ENCODE data around the gene VTI1A. TPM values are rescaled to one million over a fixed set of nuclear protein-coding genes. Genes with fewer than 3 reads are reported as not detected.

VTI1A gene
- total and polyA plus RNA-seq, 3 donors from 2014 or later = 25.5 to 85.9 (median 63.4) TPM

GRCh38 chr10:112637901-112638300, 190.9 kb downstream of the VTI1A start:
- H3K27ac ChIP-seq = no peak overlapping the region
- intact Hi-C loops (cut with DNase I; ENCODE audit: low total_unique reads) = no loop called here
- no peaks in the 10 kb centered on the region for H3K4me1 ChIP-seq
- no peaks in the 10 kb centered on the region for H3K36me3 ChIP-seq (ENCODE audit: low read depth, missing control alignments)
- H3K9me3 ChIP-seq = no peaks in the 10 kb centered on the region
- TF ChIP-seq CTCF (IDR thresholded peaks at IDR 0.05) (no peak), POLR2A (IDR thresholded peaks at IDR 0.05) (no peak)
- no peak overlapping the region for H3K4me3 ChIP-seq
- DNase-seq = no peak
- no peaks in the 10 kb centered on the region for H3K27me3 ChIP-seq
- 73 to 83% methylated on average over 3 of the region's 3 CpGs for WGBS, 2 donors

- intact Hi-C loops (cut with DNase I; ENCODE audit: low total_unique reads) = no loop called here
- H3K36me3 ChIP-seq (ENCODE audit: low read depth, missing control alignments) = no peaks in the 10 kb centered on the region
- 94 to 95% methylated on average over 1 of the region's 1 CpG for WGBS, 2 donors
- no peak for DNase-seq
- no peaks in the 10 kb centered on the region for H3K9me3 ChIP-seq
- no peak overlapping the region for H3K27ac ChIP-seq
- H3K4me1 ChIP-seq = no peaks in the 10 kb centered on the region
- H3K27me3 ChIP-seq = no peaks in the 10 kb centered on the region
- TF ChIP-seq POLR2A (IDR thresholded peaks at IDR 0.05) (no peak), CTCF (IDR thresholded peaks at IDR 0.05) (no peak)
- no peak overlapping the region for H3K4me3 ChIP-seq
Measured at GRCh38 chr10:112639298-112639697, 192.3 kb downstream of the VTI1A start.

- H3K4me1 ChIP-seq = no peaks in the 10 kb centered on the region
- no peaks in the 10 kb centered on the region for H3K27me3 ChIP-seq
- H3K9me3 ChIP-seq = no peaks in the 10 kb centered on the region
- TF ChIP-seq CTCF (IDR thresholded peaks at IDR 0.05) (no peak), POLR2A (IDR thresholded peaks at IDR 0.05) (no peak)
- no peak overlapping the region for H3K27ac ChIP-seq
- no peak overlapping the region for H3K4me3 ChIP-seq
- intact Hi-C loops (cut with DNase I; ENCODE audit: low total_unique reads) = no loop called here
- DNase-seq = no peak
- WGBS, 2 donors = 79 to 86% methylated on average over 3 of the region's 3 CpGs
- no peaks in the 10 kb centered on the region for H3K36me3 ChIP-seq (ENCODE audit: low read depth, missing control alignments)
Measured at GRCh38 chr10:112640638-112641037, 193.6 kb downstream of the VTI1A start.

GRCh38 chr10:112643600-112644264, 196.7 kb downstream of the VTI1A start:
- Histone ChIP-seq H3K4me1 (no peaks in the 10 kb centered on the region), H3K27me3 (no peaks in the 10 kb centered on the region), H3K9me3 (no peaks in the 10 kb centered on the region), H3K27ac (no peak overlapping the region), H3K36me3 (ENCODE audit: low read depth, missing control alignments) (no peaks in the 10 kb centered on the region), H3K4me3 (no peak overlapping the region)
- WGBS, 2 donors = 84 to 93% methylated on average over 7 of the region's 7 CpGs
- DNase-seq = no peak
- intact Hi-C loops (cut with DNase I; ENCODE audit: low total_unique reads) = no loop called here
- TF ChIP-seq POLR2A (IDR thresholded peaks at IDR 0.05) (no peak), CTCF (IDR thresholded peaks at IDR 0.05) (no peak)

- no peaks in the 10 kb centered on the region for H3K4me1 ChIP-seq
- H3K36me3 ChIP-seq (ENCODE audit: low read depth, missing control alignments) = no peaks in the 10 kb centered on the region
- H3K27ac ChIP-seq = no peak overlapping the region
- H3K9me3 ChIP-seq = no peaks in the 10 kb centered on the region
- WGBS, 2 donors = 95% methylated on average over 2 of the region's 2 CpGs
- no peak overlapping the region for H3K4me3 ChIP-seq
- DNase-seq = no peak
- TF ChIP-seq POLR2A (IDR thresholded peaks at IDR 0.05) = no peak
- TF ChIP-seq CTCF (IDR thresholded peaks at IDR 0.05) = no peak
- intact Hi-C loops (cut with DNase I; ENCODE audit: low total_unique reads) = no loop called here
- H3K27me3 ChIP-seq = no peaks in the 10 kb centered on the region
Measured at GRCh38 chr10:112644265-112644645, 197.2 kb downstream of the VTI1A start.
